DND-41 (cell line): ENCODE measurements around the gene P3H1.

Source experiments
- EZH2 ChIP-seq: IDR thresholded peaks from 3 replicates; pipeline ENCODE4 v1.6.1; 2012; ENCODE audit warnings: borderline replicate concordance, low read depth, mild to moderate bottlenecking, moderate library complexity, low read length, inconsistent platforms; ENCODE audit not compliant: severe bottlenecking
- TF ChIP-seq, protein P1 (sequence below): IDR thresholded peaks from 2 replicates; pipeline ENCODE4 v1.5.1; 2012; ENCODE audit warnings: borderline replicate concordance, low read length, moderate library complexity, mild to moderate bottlenecking; ENCODE audit not compliant: poor library complexity, severe bottlenecking; ENCODE audit errors: extremely low read depth

GRCh38 chr1:42700006-42700405, 66.8 kb downstream of the P3H1 start:
- TF ChIP-seq, protein P1, sequence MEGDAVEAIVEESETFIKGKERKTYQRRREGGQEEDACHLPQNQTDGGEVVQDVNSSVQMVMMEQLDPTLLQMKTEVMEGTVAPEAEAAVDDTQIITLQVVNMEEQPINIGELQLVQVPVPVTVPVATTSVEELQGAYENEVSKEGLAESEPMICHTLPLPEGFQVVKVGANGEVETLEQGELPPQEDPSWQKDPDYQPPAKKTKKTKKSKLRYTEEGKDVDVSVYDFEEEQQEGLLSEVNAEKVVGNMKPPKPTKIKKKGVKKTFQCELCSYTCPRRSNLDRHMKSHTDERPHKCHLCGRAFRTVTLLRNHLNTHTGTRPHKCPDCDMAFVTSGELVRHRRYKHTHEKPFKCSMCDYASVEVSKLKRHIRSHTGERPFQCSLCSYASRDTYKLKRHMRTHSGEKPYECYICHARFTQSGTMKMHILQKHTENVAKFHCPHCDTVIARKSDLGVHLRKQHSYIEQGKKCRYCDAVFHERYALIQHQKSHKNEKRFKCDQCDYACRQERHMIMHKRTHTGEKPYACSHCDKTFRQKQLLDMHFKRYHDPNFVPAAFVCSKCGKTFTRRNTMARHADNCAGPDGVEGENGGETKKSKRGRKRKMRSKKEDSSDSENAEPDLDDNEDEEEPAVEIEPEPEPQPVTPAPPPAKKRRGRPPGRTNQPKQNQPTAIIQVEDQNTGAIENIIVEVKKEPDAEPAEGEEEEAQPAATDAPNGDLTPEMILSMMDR: no peak
- TF ChIP-seq EZH2: no peak
